H1 (cell line): ENCODE measurements around the gene MROH2A. TPM values are rescaled to one million over a fixed set of nuclear protein-coding genes. Genes with fewer than 3 reads are reported as not detected.

ENCODE experiments used
- CTCF ChIA-PET: fragments of 300-600 bp; sonication (Branson Sonifier 250); formaldehyde crosslinking; loops from one replicate; lab custom pipeline; 2021; ENCODE audit not compliant: partially characterized antibody; lab: Charles Lee
- POLR2A ChIA-PET: fragments of 300-600 bp; sonication (Branson Sonifier 250); formaldehyde crosslinking; loops from one replicate; lab custom pipeline; 2021; ENCODE audit warnings: inconsistent platforms; ENCODE audit not compliant: partially characterized antibody; lab: Charles Lee
- DNase-seq, 2 experiments: peaks; one replicate each; pipeline versions ENCODE4 v3.0.0 to v3.0.0-alpha.2; 2010 to 2022; ENCODE audit warnings: low spot score in 2 of 2, low read depth in 1 of 2, mixed read lengths in 1 of 2
- FAIRE-seq: peaks from 2 replicates; lab custom pipeline; 2011; peaks lifted over from hg19 to GRCh38; lab: Jason Lieb, UNC
- H2AFZ ChIP-seq: 2 replicates; pipeline ENCODE4 v1.8.1; 2012; ENCODE audit warnings: low read length, inconsistent platforms
- H2AK5ac ChIP-seq: 2 replicates; pipeline ENCODE4 v1.6.1; 2013; ENCODE audit warnings: low read depth, low read length
- H2BK120ac ChIP-seq: replicated peaks from 2 replicates; pipeline ENCODE3; 2013; ENCODE audit warnings: low read depth, low read length, inconsistent platforms
- H2BK12ac ChIP-seq: 2 replicates; pipeline ENCODE4 v1.6.1; 2013; ENCODE audit warnings: low read depth, low read length
- H2BK15ac ChIP-seq: 2 replicates; pipeline ENCODE4 v1.6.1; 2013; ENCODE audit warnings: low read length
- H2BK20ac ChIP-seq: 2 replicates; pipeline ENCODE4 v1.6.1; 2013; ENCODE audit warnings: low read length
- H2BK5ac ChIP-seq: 2 replicates; pipeline ENCODE4 v1.6.1; 2013; ENCODE audit warnings: low read depth, low read length
- H3K14ac ChIP-seq: 2 replicates; pipeline ENCODE4 v1.6.1; 2013; ENCODE audit warnings: inconsistent platforms; ENCODE audit not compliant: insufficient read length
- H3K18ac ChIP-seq: 2 replicates; pipeline ENCODE4 v1.6.1; 2013; ENCODE audit warnings: low read length; ENCODE audit errors: extremely low read depth
- H3K23ac ChIP-seq: 2 replicates; pipeline ENCODE4 v1.6.1; 2013; ENCODE audit warnings: inconsistent platforms; ENCODE audit not compliant: insufficient read length
- H3K23me2 ChIP-seq: 2 replicates; pipeline ENCODE4 v1.6.1; 2013; ENCODE audit warnings: low read depth, low read length
- H3K27ac ChIP-seq: 2 replicates; pipeline ENCODE4 v1.6.1; 2011; ENCODE audit warnings: low read depth, low read length, inconsistent platforms
- H3K27me3 ChIP-seq, 4 experiments: replicated peaks in 1 of 4; 1 replicate in 1 of 4; 2 replicates in 3 of 4; pipeline versions ENCODE4 v1.6.1 to v1.8.1; 2011 to 2013; ENCODE audit warnings: low read length in 3 of 4, mild to moderate bottlenecking in 3 of 4, inconsistent platforms in 2 of 4, mixed read lengths in 2 of 4, moderate library complexity in 1 of 4; ENCODE audit not compliant: control insufficient read depth in 3 of 4, insufficient read depth in 3 of 4; ENCODE audit errors: extremely low read depth in 1 of 4
- H3K36me3 ChIP-seq, 4 experiments: 2 replicates each; pipeline versions ENCODE4 v1.6.1 to v1.8.1; 2011 to 2013; ENCODE audit warnings: mild to moderate bottlenecking in 4 of 4, low read length in 3 of 4, moderate library complexity in 2 of 4, control low read depth in 1 of 4, inconsistent platforms in 1 of 4; ENCODE audit not compliant: insufficient read depth in 4 of 4, control insufficient read depth in 2 of 4
- H3K4ac ChIP-seq: replicated peaks from 2 replicates; pipeline ENCODE3; 2013; ENCODE audit warnings: low read length, low read depth, mixed read lengths, inconsistent platforms; ENCODE audit not compliant: insufficient read length
- H3K4me1 ChIP-seq, 4 experiments: replicated peaks in 1 of 4; 1 replicate in 1 of 4; 2 replicates in 3 of 4; pipeline versions ENCODE4 v1.6.1 to v1.8.1; 2011 to 2013; ENCODE audit warnings: low read length in 3 of 4, inconsistent platforms in 2 of 4, mixed read lengths in 1 of 4; ENCODE audit not compliant: insufficient read depth in 4 of 4, control insufficient read depth in 3 of 4
- H3K4me2 ChIP-seq, 2 experiments: 2 replicates each; pipeline versions ENCODE4 v1.6.1 to v1.8.1; 2011 to 2013; ENCODE audit warnings: low read depth in 2 of 2, low read length in 2 of 2, control low read depth in 1 of 2, inconsistent platforms in 1 of 2, mild to moderate bottlenecking in 1 of 2; ENCODE audit not compliant: insufficient read depth in 1 of 2
- H3K4me3 ChIP-seq, 4 experiments: fragments of 200-600, 300-600 bp in 1 of 4; sonication (generic), shearing (Covaris generic), sonication (Bioruptor Twin) in 1 of 4; 2 replicates each; pipeline versions ENCODE4 v1.5.1 to v1.8.1; 2011 to 2016; ENCODE audit warnings: low read length in 4 of 4, low read depth in 3 of 4, control low read depth in 2 of 4, inconsistent platforms in 2 of 4, mild to moderate bottlenecking in 2 of 4, mixed read lengths in 1 of 4, moderate library complexity in 1 of 4; ENCODE audit not compliant: insufficient read depth in 2 of 4; ENCODE audit errors: extremely low read depth in 1 of 4
- H3K56ac ChIP-seq: replicated peaks from 2 replicates; pipeline ENCODE3; 2013; ENCODE audit warnings: low read depth, mild to moderate bottlenecking, mixed read lengths, low read length, inconsistent platforms; ENCODE audit not compliant: insufficient read length
- H3K79me1 ChIP-seq: 2 replicates; pipeline ENCODE4 v1.6.1; 2013; ENCODE audit warnings: low read depth, low read length, control low read depth
- H3K79me2 ChIP-seq, 2 experiments: 2 replicates each; pipeline versions ENCODE4 v1.6.1 to v1.8.1; 2012 to 2013; ENCODE audit warnings: low read length in 2 of 2, mild to moderate bottlenecking in 2 of 2, inconsistent platforms in 1 of 2; ENCODE audit not compliant: insufficient read depth in 2 of 2, control insufficient read depth in 1 of 2
- H3K9ac ChIP-seq, 4 experiments: replicated peaks in 1 of 4; 1 replicate in 1 of 4; 2 replicates in 3 of 4; pipeline versions ENCODE4 v1.6.1 to v1.8.1; 2011 to 2013; ENCODE audit warnings: low read depth in 3 of 4, low read length in 3 of 4, control low read depth in 2 of 4, mild to moderate bottlenecking in 2 of 4, moderate library complexity in 2 of 4, inconsistent platforms in 1 of 4; ENCODE audit errors: extremely low read depth in 1 of 4
- H3K9me3 ChIP-seq, 2 experiments: 2 replicates each; pipeline versions ENCODE4 v1.6.1 to v1.8.1; 2012 to 2013; ENCODE audit warnings: mild to moderate bottlenecking in 2 of 2, moderate library complexity in 2 of 2, control low read depth in 1 of 2, inconsistent platforms in 1 of 2, low read depth in 1 of 2, low read length in 1 of 2, mixed read lengths in 1 of 2; ENCODE audit not compliant: insufficient read depth in 2 of 2
- H4K20me1 ChIP-seq, 2 experiments: replicated peaks in 1 of 2; 2 replicates each; pipeline versions ENCODE3 to v1.8.1; 2011 to 2013; ENCODE audit warnings: inconsistent platforms in 2 of 2, low read length in 2 of 2, mild to moderate bottlenecking in 1 of 2; ENCODE audit not compliant: insufficient read depth in 2 of 2, control insufficient read depth in 1 of 2
- H4K5ac ChIP-seq: 2 replicates; pipeline ENCODE4 v1.6.1; 2013; ENCODE audit warnings: low read length, low read depth, mixed read lengths, inconsistent platforms; ENCODE audit not compliant: insufficient read length
- H4K8ac ChIP-seq: 2 replicates; pipeline ENCODE4 v1.8.0; 2013; ENCODE audit warnings: mild to moderate bottlenecking, moderate library complexity, low read length, inconsistent platforms; ENCODE audit not compliant: insufficient read depth; ENCODE audit errors: extremely low read depth
- H4K91ac ChIP-seq: replicated peaks from 2 replicates; pipeline ENCODE3; 2013; ENCODE audit warnings: low read length, mixed read lengths, inconsistent platforms; ENCODE audit not compliant: insufficient read length
- EZH2 ChIP-seq: fragments of 200-600 bp; sonication (generic); IDR thresholded peaks from 2 replicates; pipeline ENCODE4 v1.7.1; 2012; ENCODE audit warnings: low read depth, mild to moderate bottlenecking, moderate library complexity, low read length, inconsistent platforms; ENCODE audit not compliant: severe bottlenecking
- JUN ChIP-seq: IDR thresholded peaks from 2 replicates; pipeline ENCODE4 v1.6.1; 2011; ENCODE audit warnings: low read depth, mild to moderate bottlenecking, improper control_type of control experiment, low read length
- JUND ChIP-seq: IDR thresholded peaks from 2 replicates; pipeline ENCODE4 v1.6.1; 2011; ENCODE audit warnings: mild to moderate bottlenecking, improper control_type of control experiment, low read length
- RFX5 ChIP-seq: IDR thresholded peaks from 2 replicates; pipeline ENCODE4 v1.6.1; 2011; ENCODE audit warnings: low read depth, low read length, improper control_type of control experiment, borderline replicate concordance
- SIN3A ChIP-seq, 2 experiments: IDR thresholded peaks in 1 of 2; conservative IDR thresholded peaks in 1 of 2; 2 replicates each; pipeline ENCODE4 v1.6.1; 2011 to 2012; ENCODE audit warnings: low read length in 2 of 2, improper control_type of control experiment in 1 of 2, low read depth in 1 of 2, mild to moderate bottlenecking in 1 of 2
- SP1 ChIP-seq: IDR thresholded peaks from 2 replicates; pipeline ENCODE4 v1.6.1; 2011; ENCODE audit warnings: low read depth, low read length
- SP2 ChIP-seq: IDR thresholded peaks from 2 replicates; pipeline ENCODE4 v1.6.1; 2012; ENCODE audit warnings: mild to moderate bottlenecking, low read length, inconsistent platforms
- YY1 ChIP-seq: IDR thresholded peaks from 2 replicates; pipeline ENCODE4 v1.6.1; 2011; ENCODE audit warnings: low read depth, mild to moderate bottlenecking, low read length
- WGBS, 2 experiments: shearing (Covaris generic) in 1 of 2; methylation state at CpG; one replicate each; pipeline versions ENCODE4 v1.1.6 to v1.1.7; 2013 to 2015; ENCODE audit warnings: low lambda C conversion rate in 2 of 2, mixed read lengths in 2 of 2, inconsistent platforms in 1 of 2, low coverage in 1 of 2, missing lambda C conversion rate in 1 of 2; ENCODE audit not compliant: insufficient replicate concordance in 2 of 2, insufficient coverage in 1 of 2, insufficient read length in 1 of 2; ENCODE audit errors: extremely low coverage in 1 of 2, missing lambda C conversion rate in 1 of 2; 5-methylcytosine and 5-hydroxymethylcytosine counted together
- polyA plus RNA-seq, 7 experiments: library from polyadenylated mRNA; depleted of rRNA in 3 of 7; stranded (reverse) in 5 of 7; unstranded in 2 of 7; fragments of >200 nt in 5 of 7; fragments of 200-250 nt in 2 of 7; gene quantifications; 1 replicate in 5 of 7; 2 replicates in 1 of 7; 4 replicates in 1 of 7; pipeline versions ENCODE4 v1.2.1 to v1.2.3, GENCODE V29; 2011 to 2013; ENCODE audit warnings: missing spikeins in 2 of 7, mixed read lengths in 2 of 7
- total RNA-seq: library from RNA; stranded (reverse); fragmentation: NEBNext Ultra II Directional; extraction: Animal tissue kit (Norgen Biotek cat#: 25700); gene quantifications from 2 replicates; pipeline ENCODE4 v1.2.1, GENCODE V29; 2021

MROH2A gene
- total and polyA plus RNA-seq, 2 of the 8 experiments (the other 6 are each of a cell fraction or from before 2014, with no cell fraction given) = not detected

- no peak overlapping the region for H4K5ac ChIP-seq
- no peak overlapping the region for H3K14ac ChIP-seq
- no peak overlapping the region for H3K18ac ChIP-seq
- H3K56ac ChIP-seq = no peak overlapping the region
- FAIRE-seq (no peak), DNase-seq (no peak)
- no peaks in the 10 kb centered on the region for H3K27me3 ChIP-seq
- no peak overlapping the region for H2BK15ac ChIP-seq
- H3K36me3 ChIP-seq = no peaks in the 10 kb centered on the region
- ChIA-PET CTCF (no interaction called here), POLR2A (no interaction called here)
- no peak overlapping the region for H4K8ac ChIP-seq
- H2AK5ac ChIP-seq = no peak overlapping the region
- no peaks in the 10 kb centered on the region for H3K79me1 ChIP-seq
- no peak overlapping the region for H4K91ac ChIP-seq
- H2BK120ac ChIP-seq = no peak overlapping the region
- 97% methylated on average over 38 of the region's 44 CpGs; no CpG with 5 or more reads in 1 of the 2 experiments for WGBS, 2 experiments
- H4K20me1 ChIP-seq = no peaks in the 10 kb centered on the region
- no peak overlapping the region for H3K4ac ChIP-seq
- H2BK20ac ChIP-seq = no peak overlapping the region
- no peak overlapping the region for H2BK12ac ChIP-seq
- no peak overlapping the region for H3K4me3 ChIP-seq
- no peak overlapping the region for H3K9ac ChIP-seq
- no peaks in the 10 kb centered on the region for H3K79me2 ChIP-seq
- peaks cover 17 to 18% of the 10 kb centered on the region in 2 experiments; a peak in 3 of 4 replicates for H3K9me3 ChIP-seq
- TF ChIP-seq SP2 = no peak
- TF ChIP-seq RFX5 = no peak
- no peak for TF ChIP-seq JUND
- no peak for TF ChIP-seq SP1
- no peak for TF ChIP-seq YY1
- TF ChIP-seq EZH2 = no peak
- no peak for TF ChIP-seq SIN3A (conservative IDR thresholded peaks at IDR 0.05 in 1 of 2, IDR thresholded peaks at IDR 0.05 in 1 of 2; ENCODE audit: low read depth in 1 of 2, low read length in 2 of 2)
- no peak for TF ChIP-seq JUN
- H3K4me1 ChIP-seq = no peaks in the 10 kb centered on the region
- no peak overlapping the region for H3K23ac ChIP-seq
- no peak overlapping the region for H3K27ac ChIP-seq
- no peak overlapping the region for H3K4me2 ChIP-seq
- no peak overlapping the region for H2AFZ ChIP-seq
- H2BK5ac ChIP-seq = no peak overlapping the region
- H3K23me2 ChIP-seq = no peaks in the 10 kb centered on the region
Measured at GRCh38 chr2:233754872-233755611, 23.1 kb upstream of the MROH2A start.
